Coronary artery (tissue), 2 donors: ENCODE measurements around the gene CASZ1.

Experiments used
- DNase-seq: peaks from one replicate; pipeline ENCODE4 v3.0.0-alpha.2; 2017; ENCODE audit warnings: low spot score
- H3K27ac ChIP-seq, 2 donors: fragments of 200-600 bp; sonication (generic); one replicate each; pipeline ENCODE4 v1.5.1; 2016 to 2019
- H3K4me3 ChIP-seq: fragments of 200-600 bp; sonication (generic); 2 replicates; pipeline ENCODE4 v1.5.1; 2016; ENCODE audit warnings: mild to moderate bottlenecking, moderate library complexity
- TF ChIP-seq, protein P1 (sequence below): fragments of 200-600 bp; sonication (generic); IDR thresholded peaks from one replicate; pipeline ENCODE4 v1.5.1; 2019; ENCODE audit warnings: antibody characterized with exemption

Gene CASZ1

DNA sequence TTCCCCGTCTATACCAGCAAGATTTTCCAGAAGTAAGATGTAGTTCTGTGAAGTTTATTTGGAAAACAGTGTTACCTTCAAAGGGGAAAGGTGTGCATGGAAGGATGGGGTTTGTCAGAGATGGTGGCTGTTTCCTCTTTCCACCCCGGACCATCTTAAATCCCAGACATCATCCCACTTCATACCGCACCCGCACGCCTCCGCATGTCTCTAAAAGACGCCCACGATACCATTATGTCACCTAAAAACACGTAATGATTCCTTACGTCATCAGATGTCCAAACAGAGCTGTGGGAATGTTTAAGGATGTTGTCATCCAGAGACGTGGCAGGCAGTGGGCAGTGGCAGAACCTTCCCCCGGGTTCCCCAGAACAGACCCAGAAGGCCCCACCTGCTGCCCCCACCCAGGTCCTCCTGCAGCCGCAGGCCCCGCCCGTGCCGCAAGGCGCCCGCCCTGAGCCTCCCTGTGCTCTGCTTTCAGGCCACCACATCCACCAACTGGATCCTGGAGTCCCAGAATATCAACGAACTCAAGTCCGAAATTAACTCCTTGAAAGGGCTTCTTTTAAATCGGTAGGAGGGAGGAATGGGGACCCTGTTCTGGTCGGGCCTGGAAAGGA, 169.5 kb downstream of the CASZ1 start:
- Histone ChIP-seq H3K27ac (no peak overlapping the region), H3K4me3 (no peak overlapping the region)
- DNase-seq, result no peak
- TF ChIP-seq, protein P1, sequence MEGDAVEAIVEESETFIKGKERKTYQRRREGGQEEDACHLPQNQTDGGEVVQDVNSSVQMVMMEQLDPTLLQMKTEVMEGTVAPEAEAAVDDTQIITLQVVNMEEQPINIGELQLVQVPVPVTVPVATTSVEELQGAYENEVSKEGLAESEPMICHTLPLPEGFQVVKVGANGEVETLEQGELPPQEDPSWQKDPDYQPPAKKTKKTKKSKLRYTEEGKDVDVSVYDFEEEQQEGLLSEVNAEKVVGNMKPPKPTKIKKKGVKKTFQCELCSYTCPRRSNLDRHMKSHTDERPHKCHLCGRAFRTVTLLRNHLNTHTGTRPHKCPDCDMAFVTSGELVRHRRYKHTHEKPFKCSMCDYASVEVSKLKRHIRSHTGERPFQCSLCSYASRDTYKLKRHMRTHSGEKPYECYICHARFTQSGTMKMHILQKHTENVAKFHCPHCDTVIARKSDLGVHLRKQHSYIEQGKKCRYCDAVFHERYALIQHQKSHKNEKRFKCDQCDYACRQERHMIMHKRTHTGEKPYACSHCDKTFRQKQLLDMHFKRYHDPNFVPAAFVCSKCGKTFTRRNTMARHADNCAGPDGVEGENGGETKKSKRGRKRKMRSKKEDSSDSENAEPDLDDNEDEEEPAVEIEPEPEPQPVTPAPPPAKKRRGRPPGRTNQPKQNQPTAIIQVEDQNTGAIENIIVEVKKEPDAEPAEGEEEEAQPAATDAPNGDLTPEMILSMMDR, result no peak

DNA sequence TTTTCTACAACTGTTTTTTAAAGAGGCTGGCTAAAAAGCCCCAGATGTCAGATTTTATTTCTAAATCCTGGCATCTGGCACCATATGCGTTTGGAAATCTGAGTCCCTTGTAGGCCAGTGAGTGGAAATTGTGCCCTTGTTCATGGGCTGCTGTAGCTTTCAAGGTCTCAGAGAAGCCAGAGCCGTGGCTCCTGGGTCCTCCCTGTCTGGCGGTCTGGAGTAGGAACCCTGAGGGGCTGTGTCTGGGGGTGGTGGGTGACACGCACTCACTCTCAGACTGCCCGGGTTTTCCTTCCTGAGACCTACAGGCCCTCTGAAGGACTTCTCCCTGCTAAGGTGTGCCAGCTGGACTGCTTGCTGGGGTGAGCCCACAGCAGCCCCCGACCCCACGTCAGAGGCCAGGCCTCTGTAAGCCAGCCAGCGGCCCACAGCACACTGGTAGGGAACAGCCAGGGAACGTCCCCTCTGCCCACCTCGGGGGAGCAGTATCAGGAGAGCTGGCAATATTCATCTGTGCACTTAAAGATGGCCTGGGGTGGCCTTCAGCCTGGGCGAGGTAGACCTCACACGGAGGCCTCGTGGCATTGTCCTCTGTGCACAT, 170.2 kb downstream of the CASZ1 start:
- no peak for DNase-seq
- TF ChIP-seq, protein P1, result no peak
- no peak overlapping the region for H3K27ac ChIP-seq
- no peak overlapping the region for H3K4me3 ChIP-seq

DNA sequence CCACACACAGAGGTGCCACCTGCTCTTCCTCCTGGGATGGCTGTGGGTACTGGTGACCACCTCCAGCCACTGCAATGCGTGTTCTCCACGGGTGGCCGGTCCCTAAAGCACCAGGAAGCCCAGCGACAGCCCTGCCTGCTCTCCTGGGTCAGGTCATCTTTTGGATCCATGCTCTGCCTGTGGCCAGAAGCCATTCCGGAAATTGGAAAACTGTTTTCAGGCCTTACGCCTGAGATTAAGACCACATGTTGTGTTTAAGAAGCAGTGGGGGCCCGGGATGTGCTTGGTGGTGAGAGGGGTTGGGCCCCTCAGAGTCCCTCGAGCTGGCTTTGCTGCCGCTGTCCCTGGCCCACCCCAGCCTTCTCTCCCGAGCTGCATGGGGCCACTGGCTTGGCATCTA, 170.9 kb downstream of the CASZ1 start:
- H3K4me3 ChIP-seq, result no peak overlapping the region
- DNase-seq, result no peak
- H3K27ac ChIP-seq, result no peak overlapping the region
- TF ChIP-seq, protein P1, result no peak

DNA sequence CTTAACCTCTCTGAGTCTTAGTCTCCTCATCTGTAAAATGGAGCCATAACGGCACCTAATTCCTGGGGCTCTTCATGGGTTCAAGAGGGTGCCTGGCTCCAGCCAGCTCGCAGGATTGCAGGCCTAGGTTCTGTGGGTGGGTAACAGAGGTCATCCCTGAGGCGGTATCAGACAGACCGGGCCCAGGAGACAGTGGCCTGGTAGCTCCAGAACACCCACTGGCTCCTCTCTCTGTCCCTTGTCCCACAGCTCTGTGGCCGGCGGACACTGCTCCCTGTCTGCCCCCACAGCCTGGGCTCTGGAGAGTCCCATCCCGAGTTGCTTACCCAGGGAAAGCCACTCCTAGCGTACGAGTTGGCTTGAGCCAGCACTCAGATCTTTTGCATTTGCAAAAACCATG, 171.4 kb downstream of the CASZ1 start:
- Histone ChIP-seq H3K27ac (no peak overlapping the region), H3K4me3 (no peak overlapping the region)
- DNase-seq, result no peak
- TF ChIP-seq, protein P1, result no peak

DNA sequence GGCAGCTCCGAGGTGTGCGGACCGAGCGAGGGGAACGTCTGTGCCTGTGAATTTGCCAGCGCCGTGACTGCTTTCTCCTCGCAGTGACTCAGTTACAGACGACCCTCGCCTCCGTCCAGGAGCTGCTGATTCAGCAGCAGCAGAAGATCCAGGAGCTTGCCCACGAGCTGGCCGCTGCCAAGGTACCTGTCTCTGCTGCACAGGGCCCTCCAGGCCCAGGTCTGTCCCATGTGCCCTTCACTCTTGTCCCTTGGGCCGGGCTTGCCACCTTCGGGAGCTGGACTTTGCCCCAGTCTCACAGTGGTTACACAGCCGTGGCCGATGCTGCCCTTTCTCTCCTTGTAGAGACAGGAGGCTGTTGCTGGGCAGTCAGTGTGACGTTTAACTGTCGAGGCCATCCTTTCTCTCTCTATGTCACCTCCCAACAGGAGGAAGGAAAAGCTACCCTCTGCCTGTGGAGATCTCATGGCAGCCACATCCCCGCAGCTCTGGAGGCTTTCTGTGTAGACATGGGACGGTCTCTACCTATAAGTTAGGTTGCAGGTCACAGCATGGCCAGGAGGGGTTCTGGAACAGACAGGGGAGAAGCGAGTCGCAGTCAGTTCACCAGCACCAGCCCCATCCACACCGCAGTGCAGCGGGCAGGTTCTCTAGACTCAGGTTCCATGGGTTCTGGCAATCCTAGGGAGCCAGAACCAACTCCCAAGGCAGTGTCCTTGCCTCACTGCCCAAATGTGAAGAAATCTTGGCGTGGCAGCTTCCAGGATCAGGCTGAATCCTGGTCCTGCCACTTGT, 172.0 kb downstream of the CASZ1 start:
- H3K27ac ChIP-seq, result no peak overlapping the region
- no peak for DNase-seq
- no peak overlapping the region for H3K4me3 ChIP-seq
- TF ChIP-seq, protein P1, result no peak

DNA sequence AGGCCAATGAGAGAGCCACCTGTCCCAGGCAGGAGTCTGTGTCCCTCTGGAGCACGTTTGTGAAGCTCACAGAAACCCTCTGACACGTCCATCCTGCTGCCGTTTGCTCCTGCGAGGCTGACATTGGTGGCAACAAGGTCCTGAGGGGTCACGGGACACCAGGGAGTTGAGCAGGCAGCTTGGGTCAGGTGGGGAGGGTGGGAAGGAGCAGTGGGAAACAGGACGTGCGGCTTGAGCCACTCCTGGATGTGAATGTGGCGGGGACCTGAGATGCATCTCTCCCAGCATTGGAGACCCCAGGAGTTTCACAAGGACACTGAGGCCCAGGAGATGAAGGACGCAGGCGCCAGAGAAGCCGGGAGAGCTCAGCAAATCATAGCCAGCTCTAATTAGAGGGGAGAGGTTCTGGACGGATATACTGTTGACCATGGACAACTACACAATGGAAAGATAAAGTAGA, 172.7 kb downstream of the CASZ1 start:
- no peak overlapping the region for H3K27ac ChIP-seq
- H3K4me3 ChIP-seq, result no peak overlapping the region
- DNase-seq, result no peak
- TF ChIP-seq, protein P1, result no peak
